HL-60 (cell line): ENCODE results near the gene MLC1.

Experiments used
- DNase-seq, 2 experiments: peaks; one replicate each; pipeline ENCODE4 v3.0.0-alpha.2; 2010 to 2020; ENCODE audit warnings: low read depth in 1 of 2, low spot score in 1 of 2
- H3K27ac ChIP-seq: fragments of 250-450 bp; sonication (Bioruptor Pico); replicated peaks from 2 replicates; pipeline ENCODE4 v1.5.1; 2020; ENCODE audit warnings: mild to moderate bottlenecking, moderate library complexity
- H3K27me3 ChIP-seq: fragments of 250-450 bp; sonication (Bioruptor Pico); 2 replicates; pipeline ENCODE4 v1.5.1; 2021; ENCODE audit warnings: mild to moderate bottlenecking, moderate library complexity; ENCODE audit not compliant: insufficient read depth, poor library complexity, severe bottlenecking
- H3K4me3 ChIP-seq: replicated peaks from 2 replicates; pipeline ENCODE4 v1.5.1; 2011; ENCODE audit warnings: mild to moderate bottlenecking, control low read depth, low read length; ENCODE audit not compliant: insufficient read depth
- GABPA ChIP-seq: IDR thresholded peaks from 2 replicates; pipeline ENCODE4 v1.6.1; 2012; ENCODE audit warnings: low read depth
- POLR2AphosphoS5 ChIP-seq: IDR thresholded peaks from 2 replicates; pipeline ENCODE4 v1.6.1; 2012; ENCODE audit warnings: low read depth
- REST ChIP-seq: IDR thresholded peaks from 2 replicates; pipeline ENCODE4 v1.6.1; 2012; ENCODE audit warnings: low read depth; ENCODE audit not compliant: insufficient replicate concordance
- SPI1 ChIP-seq: IDR thresholded peaks from 2 replicates; pipeline ENCODE4 v1.6.1; 2012; ENCODE audit warnings: low read depth, mild to moderate bottlenecking, borderline replicate concordance
- TF ChIP-seq, protein P1 (sequence below): IDR thresholded peaks from one replicate; pipeline ENCODE4 v1.5.1; 2011; ENCODE audit warnings: low read length, control low read depth, inconsistent platforms; ENCODE audit not compliant: insufficient read depth

MLC1 gene

DNA sequence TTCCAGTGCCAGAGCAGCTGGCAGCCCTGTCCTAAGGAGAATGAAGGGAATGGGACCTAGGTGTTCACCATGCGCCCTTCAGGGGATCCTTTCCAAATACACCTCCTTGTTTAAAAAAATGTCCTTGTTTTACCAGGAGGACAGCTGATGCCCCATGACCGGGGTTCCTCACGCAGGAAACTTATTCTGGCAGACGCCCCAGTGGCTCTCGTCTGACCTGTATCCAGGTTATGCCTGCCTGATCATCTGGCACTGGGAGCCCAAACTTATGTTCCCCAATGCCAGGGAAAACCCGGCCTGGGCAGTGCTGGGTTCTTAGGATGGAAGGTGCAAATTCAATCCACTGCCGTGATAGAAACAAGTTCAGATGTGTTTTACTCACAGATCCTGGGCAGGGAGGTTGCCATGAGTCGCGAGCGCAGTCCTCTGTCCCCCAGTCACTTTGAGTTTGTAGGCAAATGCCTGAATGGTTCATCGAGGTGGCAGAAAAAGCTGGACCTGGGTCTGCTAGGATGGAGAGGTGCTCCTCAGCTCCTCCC, 36.0 kb upstream of the MLC1 start:
- no peaks in the 10 kb centered on the region for H3K27me3 ChIP-seq
- H3K4me3 ChIP-seq = no peak overlapping the region
- H3K27ac ChIP-seq = no peak overlapping the region
- DNase-seq = no peak
- TF ChIP-seq POLR2AphosphoS5 (no peak), GABPA (no peak), REST (no peak), SPI1 (no peak)
- TF ChIP-seq, protein P1, sequence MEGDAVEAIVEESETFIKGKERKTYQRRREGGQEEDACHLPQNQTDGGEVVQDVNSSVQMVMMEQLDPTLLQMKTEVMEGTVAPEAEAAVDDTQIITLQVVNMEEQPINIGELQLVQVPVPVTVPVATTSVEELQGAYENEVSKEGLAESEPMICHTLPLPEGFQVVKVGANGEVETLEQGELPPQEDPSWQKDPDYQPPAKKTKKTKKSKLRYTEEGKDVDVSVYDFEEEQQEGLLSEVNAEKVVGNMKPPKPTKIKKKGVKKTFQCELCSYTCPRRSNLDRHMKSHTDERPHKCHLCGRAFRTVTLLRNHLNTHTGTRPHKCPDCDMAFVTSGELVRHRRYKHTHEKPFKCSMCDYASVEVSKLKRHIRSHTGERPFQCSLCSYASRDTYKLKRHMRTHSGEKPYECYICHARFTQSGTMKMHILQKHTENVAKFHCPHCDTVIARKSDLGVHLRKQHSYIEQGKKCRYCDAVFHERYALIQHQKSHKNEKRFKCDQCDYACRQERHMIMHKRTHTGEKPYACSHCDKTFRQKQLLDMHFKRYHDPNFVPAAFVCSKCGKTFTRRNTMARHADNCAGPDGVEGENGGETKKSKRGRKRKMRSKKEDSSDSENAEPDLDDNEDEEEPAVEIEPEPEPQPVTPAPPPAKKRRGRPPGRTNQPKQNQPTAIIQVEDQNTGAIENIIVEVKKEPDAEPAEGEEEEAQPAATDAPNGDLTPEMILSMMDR = no peak

- TF ChIP-seq SPI1 (no peak), REST (no peak), GABPA (no peak), POLR2AphosphoS5 (no peak)
- TF ChIP-seq, protein P1 = no peak
- no peak overlapping the region for H3K4me3 ChIP-seq
- no peak overlapping the region for H3K27ac ChIP-seq
- no peak for DNase-seq
- no peaks in the 10 kb centered on the region for H3K27me3 ChIP-seq
Observed at GRCh38 chr22:50119768-50120251, 34.6 kb upstream of the MLC1 start.

DNA sequence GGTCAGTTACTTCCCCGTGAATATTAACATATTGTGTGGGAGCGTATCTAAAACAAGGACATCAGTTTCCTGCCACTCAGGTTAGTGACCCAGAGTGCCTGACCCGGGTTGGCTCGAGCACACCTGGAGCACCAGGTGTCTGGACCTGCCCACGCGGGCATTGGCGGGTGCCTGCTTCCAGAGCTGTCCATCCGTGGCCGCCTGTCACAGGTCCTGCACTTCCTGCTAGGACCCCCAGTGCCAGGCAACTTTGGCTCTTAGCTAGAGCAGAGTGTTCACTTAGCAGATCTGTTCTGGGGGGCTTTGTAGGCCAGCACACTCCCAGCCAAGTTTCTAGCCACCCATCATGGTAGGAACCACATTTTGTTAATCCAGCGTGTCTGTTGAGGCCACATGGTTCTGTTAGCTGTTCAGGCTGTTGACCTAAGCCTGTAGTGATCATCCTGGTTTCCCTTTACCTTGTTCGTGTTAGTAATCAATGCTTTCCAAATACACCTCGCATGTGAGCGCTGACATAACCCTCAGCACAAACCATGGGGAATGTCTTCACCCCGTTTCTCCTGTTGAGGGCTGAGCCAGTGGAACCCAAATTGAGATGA, 34.0 kb upstream of the MLC1 start:
- Histone ChIP-seq H3K27me3 (no peaks in the 10 kb centered on the region), H3K27ac (no peak overlapping the region), H3K4me3 (no peak overlapping the region)
- TF ChIP-seq REST (no peak), SPI1 (no peak), POLR2AphosphoS5 (no peak), GABPA (no peak)
- TF ChIP-seq, protein P1 = no peak
- no peak for DNase-seq
